ENCODE data around the gene KRTAP10-3. TPM values are rescaled to one million over a fixed set of nuclear protein-coding genes. Genes with fewer than 3 reads are reported as not detected.

KRTAP10-3 gene
- total RNA-seq, 1 experiment from 2014 or later: not detected

DNA sequence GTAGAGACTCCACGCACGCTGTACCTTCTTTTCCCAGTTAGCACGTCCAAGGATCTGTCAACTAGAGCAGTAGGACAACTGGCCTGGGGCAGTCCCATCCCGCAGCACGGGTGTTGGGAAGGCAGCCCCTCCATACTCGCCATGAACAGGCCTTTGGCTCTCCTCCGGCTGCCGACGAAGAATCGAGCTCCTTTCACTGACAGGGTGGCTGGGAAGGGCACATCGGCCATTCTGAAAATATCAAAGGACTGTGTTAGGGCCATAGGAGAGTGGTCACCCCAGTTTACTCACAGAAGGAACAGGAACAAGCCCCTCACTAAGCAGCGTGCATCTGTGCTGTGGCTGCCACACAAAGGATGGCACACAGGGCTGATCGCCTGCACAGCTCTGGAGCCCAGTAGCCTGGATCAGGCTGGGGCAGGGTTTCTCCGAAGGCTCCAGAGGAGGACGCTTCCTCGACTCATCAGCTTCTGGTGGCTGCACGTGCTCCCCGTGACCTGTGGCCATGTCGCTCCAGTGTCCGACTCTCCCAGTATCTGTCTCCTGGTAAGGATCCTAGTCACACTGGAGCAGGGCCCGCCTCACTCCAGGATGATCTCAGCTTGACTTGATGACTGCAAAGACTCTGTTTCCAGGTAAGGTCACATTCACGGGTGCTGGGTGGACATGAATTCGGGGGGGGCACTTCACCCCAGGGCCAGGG, 27.5 kb downstream of the KRTAP10-3 start:
- Histone ChIP-seq H3K36me3 (ENCODE audit: control insufficient read depth, insufficient read depth, low read length) (no peaks in the 10 kb centered on the region), H3K4me3 (ENCODE audit: low read depth in 2 of 2, low read length in 2 of 2) (no peak overlapping the region), H3K9me3 (ENCODE audit: control insufficient read depth, insufficient read depth, low read depth, low read length) (no peaks in the 10 kb centered on the region), H3K27ac (ENCODE audit: low read length) (no peak overlapping the region), H3K4me1 (ENCODE audit: control insufficient read depth, insufficient read depth, low read length) (no peaks in the 10 kb centered on the region), H3K27me3 (ENCODE audit: control insufficient read depth, insufficient read depth, low read length) (no peaks in the 10 kb centered on the region)
- intact Hi-C loops (cut with micrococcal nuclease; ENCODE audit: unreplicated experiment) (no loop called here), in situ Hi-C loops (cut with HindIII; ENCODE audit: low pct_unique_long_range_greater_than_20kb, low sequenced_read_pairs) (no loop called here)
- ChIA-PET POLR2A (no interaction called here), CTCF (interaction anchor here (1.1 kb wide), 1 partner anchor 51 kb away, joined by 3 read pairs; no protein-coding TSS in a partner anchor)
- ATAC-seq: no peak
- TF ChIP-seq CTCF (IDR thresholded peaks at IDR 0.05) (no peak), SIN3A (IDR thresholded peaks at IDR 0.05; ENCODE audit: borderline replicate concordance, insufficient read depth, low read depth, low read length) (no peak), TCF7L2 (IDR thresholded peaks at IDR 0.05; ENCODE audit: low read depth, low read length) (no peak), POLR2AphosphoS5 (IDR thresholded peaks at IDR 0.05; ENCODE audit: low read depth, low read length) (no peak), REST (IDR thresholded peaks at IDR 0.05; ENCODE audit: insufficient read depth in 1 of 2, low read depth in 2 of 2, low read length in 1 of 2) (no peak)
- no peak for DNase-seq (ENCODE audit: low read depth, low spot score)
- no TSS peak for BruUV-seq (replicated peaks)

DNA sequence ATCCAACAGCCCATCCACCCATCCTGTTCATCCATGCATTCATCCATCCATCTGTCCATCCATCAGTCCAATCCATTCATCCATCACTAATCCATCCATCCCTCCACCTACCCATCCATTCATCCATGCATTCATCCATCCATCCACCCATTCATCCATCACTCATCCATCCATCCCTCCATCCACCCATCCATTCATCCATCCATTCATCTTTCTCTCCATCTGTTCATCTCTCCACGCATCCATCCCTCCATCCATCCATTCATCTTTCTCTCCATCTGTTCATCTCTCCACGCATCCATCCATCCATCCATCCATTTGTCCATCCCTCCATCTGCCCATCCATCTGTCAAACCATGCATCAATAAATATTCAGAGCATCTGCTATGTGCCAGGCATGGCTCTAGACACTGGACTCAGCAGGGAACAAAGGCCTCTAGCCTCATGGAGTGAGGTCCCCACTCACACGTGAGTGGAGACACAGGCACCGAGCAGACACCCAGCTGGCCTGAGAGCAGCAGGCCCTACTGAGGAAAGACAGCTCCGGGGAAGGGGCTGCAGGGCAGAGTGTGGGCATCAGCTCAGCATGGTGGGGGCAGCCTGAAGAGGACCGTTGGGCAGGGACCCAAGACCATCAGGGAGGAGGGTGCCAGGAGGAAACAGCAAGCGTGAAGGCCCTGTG, 28.2 kb downstream of the KRTAP10-3 start:
- no peaks in the 10 kb centered on the region for H3K27me3 ChIP-seq (ENCODE audit: control insufficient read depth, insufficient read depth, low read length)
- ChIA-PET POLR2A (no interaction called here), CTCF (no interaction called here)
- no peak for DNase-seq (ENCODE audit: low read depth, low spot score)
- no TSS peak for BruUV-seq (replicated peaks)
- intact Hi-C loops (cut with micrococcal nuclease; ENCODE audit: unreplicated experiment) (no loop called here), in situ Hi-C loops (cut with HindIII; ENCODE audit: low pct_unique_long_range_greater_than_20kb, low sequenced_read_pairs) (no loop called here)
- H3K4me1 ChIP-seq (ENCODE audit: control insufficient read depth, insufficient read depth, low read length): no peaks in the 10 kb centered on the region
- no peak overlapping the region for H3K4me3 ChIP-seq (ENCODE audit: low read depth in 2 of 2, low read length in 2 of 2)
- no peak for TF ChIP-seq CTCF (IDR thresholded peaks at IDR 0.05)
- no peaks in the 10 kb centered on the region for H3K36me3 ChIP-seq (ENCODE audit: control insufficient read depth, insufficient read depth, low read length)
- H3K27ac ChIP-seq (ENCODE audit: low read length): no peak overlapping the region
- no peak for ATAC-seq
- H3K9me3 ChIP-seq (ENCODE audit: control insufficient read depth, insufficient read depth, low read depth, low read length): no peaks in the 10 kb centered on the region
